ENCODE data around the gene MAPK11. TPM values are rescaled to one million over a fixed set of nuclear protein-coding genes. Genes with fewer than 3 reads are reported as not detected.

MAPK11 gene
- polyA plus RNA-seq, 4 donors: 6.8 to 9.4 (median 8.8) TPM

GRCh38 chr22:50262973-50263617 is 7.1 kb downstream of the MAPK11 start:
- no peak for DNase-seq (ENCODE audit: low read depth in 4 of 4, low spot score in 2 of 4)

GRCh38 chr22:50262460-50262911 is 7.7 kb downstream of the MAPK11 start:
- DNase-seq (ENCODE audit: low read depth in 4 of 4, low spot score in 2 of 4): no peak

- no peak for DNase-seq (ENCODE audit: low read depth in 4 of 4, low spot score in 2 of 4)
These were observed 8.3 kb downstream of the MAPK11 start, which contains the start of gene MAPK12 for GRCh38 chr22:50261615-50262459. TSS of gene MAPK12 (minus strand) at chr22:50261683. CDS start at chr22:50261509, 174 bp downstream.

GRCh38 chr22:50260801-50261614 is 9.2 kb downstream of the MAPK11 start:
- no peak for DNase-seq (ENCODE audit: low read depth in 4 of 4, low spot score in 2 of 4)

- no peak for DNase-seq (ENCODE audit: low read depth in 4 of 4, low spot score in 2 of 4)
These were observed 9.8 kb downstream of the MAPK11 start for GRCh38 chr22:50260434-50260800.

GRCh38 chr22:50259302-50259701 is 10.9 kb downstream of the MAPK11 start:
- no peak for DNase-seq (ENCODE audit: low read depth in 4 of 4, low spot score in 2 of 4)

GRCh38 chr22:50258361-50259292 is 11.6 kb downstream of the MAPK11 start:
- DNase-seq (ENCODE audit: low read depth in 4 of 4, low spot score in 2 of 4): no peak

GRCh38 chr22:50257451-50258360 is 12.5 kb downstream of the MAPK11 start:
- DNase-seq (ENCODE audit: low read depth in 4 of 4, low spot score in 2 of 4): no peak

- DNase-seq (ENCODE audit: low read depth in 4 of 4, low spot score in 2 of 4): no peak
These were observed 13.1 kb downstream of the MAPK11 start for GRCh38 chr22:50257041-50257440.

- no peak for DNase-seq (ENCODE audit: low read depth in 4 of 4, low spot score in 2 of 4)
These were observed 13.8 kb downstream of the MAPK11 start for GRCh38 chr22:50256258-50256862.

GRCh38 chr22:50255607-50256006 is 14.6 kb downstream of the MAPK11 start:
- DNase-seq (ENCODE audit: low read depth in 4 of 4, low spot score in 2 of 4): no peak

GRCh38 chr22:50255099-50255498 is 15.1 kb downstream of the MAPK11 start:
- no peak for DNase-seq (ENCODE audit: low read depth in 4 of 4, low spot score in 2 of 4)

- no peak for DNase-seq (ENCODE audit: low read depth in 4 of 4, low spot score in 2 of 4)
These were observed 16.2 kb downstream of the MAPK11 start for GRCh38 chr22:50253941-50254340.

- no peak for DNase-seq (ENCODE audit: low read depth in 4 of 4, low spot score in 2 of 4)
These were observed 16.9 kb downstream of the MAPK11 start for GRCh38 chr22:50253046-50253915.

GRCh38 chr22:50252082-50253045 is 17.8 kb downstream of the MAPK11 start:
- DNase-seq (ENCODE audit: low read depth in 4 of 4, low spot score in 2 of 4): no peak

- no peak for DNase-seq (ENCODE audit: low read depth in 4 of 4, low spot score in 2 of 4)
These were observed 18.6 kb downstream of the MAPK11 start for GRCh38 chr22:50251477-50252081.
